Colon (tissue), 2 donors: ENCODE results near the gene KIF23.
"Not testable (repeated sequence)": the region's sequence is repeated elsewhere in the genome, so short reads cannot be mapped to it uniquely, and the experiment has no call there.

Source experiments
- FAIRE-seq: peaks from 2 replicates; lab custom pipeline; 2012; peaks lifted over from hg19 to GRCh38; lab: Jason Lieb, UNC
- donor health status: control.
- donor health status: control.

KIF23 gene

GRCh38 chr15:69413822-69414700 lies at the start of gene KIF23:
Gene KIF23 (plus strand): TSS chr15:69414349. CDS start chr15:69414466, 117 bp downstream.
- FAIRE-seq = no peak

GRCh38 chr15:69367236-69367635 lies 46.9 kb upstream of the KIF23 start:
- no peak for FAIRE-seq

- FAIRE-seq = no peak
Measured at GRCh38 chr15:69369631-69370030, 44.5 kb upstream of the KIF23 start.

GRCh38 chr15:69373406-69373805 lies 40.7 kb upstream of the KIF23 start:
- no peak for FAIRE-seq

- FAIRE-seq = no peak
Measured at GRCh38 chr15:69375151-69375790, 38.9 kb upstream of the KIF23 start.

- no peak for FAIRE-seq
Measured at GRCh38 chr15:69377216-69377970, 36.8 kb upstream of the KIF23 start.

GRCh38 chr15:69380100-69380725 lies 33.9 kb upstream of the KIF23 start:
- FAIRE-seq = no peak

GRCh38 chr15:69380726-69381105 lies 33.4 kb upstream of the KIF23 start:
- FAIRE-seq = no peak

GRCh38 chr15:69382176-69382575 lies 32.0 kb upstream of the KIF23 start:
- FAIRE-seq = not testable (repeated sequence)

GRCh38 chr15:69384066-69384465 lies 30.1 kb upstream of the KIF23 start:
- FAIRE-seq = not testable (repeated sequence)

GRCh38 chr15:69384626-69385598 lies 29.2 kb upstream of the KIF23 start:
- FAIRE-seq = no peak

GRCh38 chr15:69385831-69386230 lies 28.3 kb upstream of the KIF23 start:
- no peak for FAIRE-seq

- FAIRE-seq = no peak
Measured at GRCh38 chr15:69386284-69386683, 27.9 kb upstream of the KIF23 start.

GRCh38 chr15:69388260-69388705 lies 25.9 kb upstream of the KIF23 start:
- FAIRE-seq = no peak

GRCh38 chr15:69389426-69389825 lies 24.7 kb upstream of the KIF23 start:
- FAIRE-seq = no peak

GRCh38 chr15:69390575-69390974 lies 23.6 kb upstream of the KIF23 start:
- FAIRE-seq = no peak

- FAIRE-seq = no peak
Measured at GRCh38 chr15:69391046-69391757, 22.9 kb upstream of the KIF23 start.

- no peak for FAIRE-seq
Measured at GRCh38 chr15:69392352-69392751, 21.8 kb upstream of the KIF23 start.

- FAIRE-seq = no peak
Measured at GRCh38 chr15:69393831-69394491, 20.2 kb upstream of the KIF23 start.
